C4-2B (cell line): ENCODE data around the gene FABP7.

Source experiments
- H3K27ac ChIP-seq: fragments of 450-650 bp; 2 replicates; pipeline ENCODE4 v1.5.1; 2017
- ZFX ChIP-seq: fragments of 450-650 bp; IDR thresholded peaks from 2 replicates; pipeline ENCODE4 v1.6.1; 2017
- TF ChIP-seq, protein P1 (sequence below): fragments of 450-650 bp; conservative IDR thresholded peaks from 2 replicates; pipeline ENCODE4 v1.5.1; 2017; ENCODE audit warnings: mild to moderate bottlenecking

Gene FABP7

DNA sequence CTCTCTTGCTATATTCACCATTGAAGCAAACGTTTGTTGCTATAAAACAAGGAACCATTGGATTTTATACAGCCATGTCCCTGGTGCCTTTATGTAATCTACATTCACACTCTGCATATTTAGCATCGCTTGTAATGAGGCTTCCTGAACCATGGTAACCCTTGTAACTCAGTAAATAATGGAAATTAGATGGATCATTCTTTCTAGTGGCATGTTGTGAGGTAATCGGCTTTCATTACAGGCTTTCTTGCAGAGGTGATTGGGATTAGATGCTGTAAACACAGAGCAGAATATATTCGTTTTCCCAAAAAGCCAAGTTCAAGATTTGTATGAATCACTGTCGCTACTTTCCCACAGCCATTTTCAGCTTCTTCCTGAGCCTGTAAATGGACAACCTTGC lies 45.6 kb downstream of the FABP7 start:
- no peak overlapping the region for H3K27ac ChIP-seq
- TF ChIP-seq, protein P1, sequence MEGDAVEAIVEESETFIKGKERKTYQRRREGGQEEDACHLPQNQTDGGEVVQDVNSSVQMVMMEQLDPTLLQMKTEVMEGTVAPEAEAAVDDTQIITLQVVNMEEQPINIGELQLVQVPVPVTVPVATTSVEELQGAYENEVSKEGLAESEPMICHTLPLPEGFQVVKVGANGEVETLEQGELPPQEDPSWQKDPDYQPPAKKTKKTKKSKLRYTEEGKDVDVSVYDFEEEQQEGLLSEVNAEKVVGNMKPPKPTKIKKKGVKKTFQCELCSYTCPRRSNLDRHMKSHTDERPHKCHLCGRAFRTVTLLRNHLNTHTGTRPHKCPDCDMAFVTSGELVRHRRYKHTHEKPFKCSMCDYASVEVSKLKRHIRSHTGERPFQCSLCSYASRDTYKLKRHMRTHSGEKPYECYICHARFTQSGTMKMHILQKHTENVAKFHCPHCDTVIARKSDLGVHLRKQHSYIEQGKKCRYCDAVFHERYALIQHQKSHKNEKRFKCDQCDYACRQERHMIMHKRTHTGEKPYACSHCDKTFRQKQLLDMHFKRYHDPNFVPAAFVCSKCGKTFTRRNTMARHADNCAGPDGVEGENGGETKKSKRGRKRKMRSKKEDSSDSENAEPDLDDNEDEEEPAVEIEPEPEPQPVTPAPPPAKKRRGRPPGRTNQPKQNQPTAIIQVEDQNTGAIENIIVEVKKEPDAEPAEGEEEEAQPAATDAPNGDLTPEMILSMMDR = no peak
- no peak for TF ChIP-seq ZFX

DNA sequence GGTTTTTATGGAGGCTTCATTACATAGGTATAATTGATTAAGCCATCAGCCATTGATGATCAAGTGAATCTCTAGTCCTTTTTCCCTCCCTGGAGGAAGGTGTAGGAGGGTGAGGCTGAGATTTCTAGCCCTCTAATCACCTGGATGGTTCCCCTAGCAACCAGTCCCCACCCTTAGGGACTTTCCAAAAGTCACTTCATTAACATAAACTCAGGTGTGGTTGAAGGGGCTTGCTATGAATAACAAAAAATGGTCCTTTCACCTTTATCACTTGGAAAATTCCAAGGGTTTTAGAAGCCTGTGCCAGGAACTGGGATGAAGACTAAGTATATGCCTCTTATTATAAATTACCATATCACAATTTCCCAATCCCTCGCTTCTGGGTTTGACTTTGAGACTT lies 49.9 kb downstream of the FABP7 start:
- TF ChIP-seq, protein P1 = no peak
- TF ChIP-seq ZFX = no peak

DNA sequence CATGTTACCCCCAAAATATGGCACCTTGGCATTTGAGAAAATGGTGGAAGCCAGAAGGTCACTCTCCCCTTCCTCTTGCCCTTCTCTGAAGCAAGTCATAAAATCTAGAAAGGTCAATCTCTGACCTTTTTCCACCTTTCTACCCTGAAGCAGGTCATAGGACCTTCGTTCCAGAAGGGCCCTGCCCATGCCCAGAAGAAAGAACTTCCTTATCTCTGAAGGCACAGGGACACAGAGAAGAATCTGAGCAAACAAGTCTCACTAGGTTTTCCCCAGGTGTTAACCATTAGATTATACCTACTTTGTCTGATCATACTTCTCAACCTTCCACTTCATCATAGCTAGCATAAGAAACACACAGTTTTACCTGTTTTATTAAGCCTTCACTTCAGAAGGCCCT lies 52.0 kb downstream of the FABP7 start:
- no peak overlapping the region for H3K27ac ChIP-seq
- no peak for TF ChIP-seq ZFX
- TF ChIP-seq, protein P1 = no peak

More for the DNA sequence above, 49.9 kb downstream of the FABP7 start:
- no peak overlapping the region for H3K27ac ChIP-seq

DNA sequence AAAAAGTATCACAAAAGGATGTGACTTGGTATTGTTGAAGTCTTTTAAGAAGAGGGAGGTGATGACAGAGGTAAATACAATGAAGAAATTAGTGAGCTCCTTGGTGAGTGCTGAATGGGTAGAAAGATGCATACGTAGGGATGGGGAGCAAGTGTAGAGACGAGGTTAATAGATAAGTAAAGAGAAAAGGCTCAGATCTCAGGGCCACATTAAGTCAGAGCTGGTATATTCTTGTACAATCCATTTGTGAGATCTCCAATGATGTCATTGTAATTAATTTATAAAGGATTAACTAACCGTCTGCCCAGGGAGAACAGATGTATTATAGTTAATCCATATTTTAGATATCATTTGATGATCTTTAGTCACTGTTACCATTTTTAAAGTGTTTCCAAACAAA lies 52.9 kb downstream of the FABP7 start:
- no peak overlapping the region for H3K27ac ChIP-seq
- TF ChIP-seq, protein P1 = no peak

DNA sequence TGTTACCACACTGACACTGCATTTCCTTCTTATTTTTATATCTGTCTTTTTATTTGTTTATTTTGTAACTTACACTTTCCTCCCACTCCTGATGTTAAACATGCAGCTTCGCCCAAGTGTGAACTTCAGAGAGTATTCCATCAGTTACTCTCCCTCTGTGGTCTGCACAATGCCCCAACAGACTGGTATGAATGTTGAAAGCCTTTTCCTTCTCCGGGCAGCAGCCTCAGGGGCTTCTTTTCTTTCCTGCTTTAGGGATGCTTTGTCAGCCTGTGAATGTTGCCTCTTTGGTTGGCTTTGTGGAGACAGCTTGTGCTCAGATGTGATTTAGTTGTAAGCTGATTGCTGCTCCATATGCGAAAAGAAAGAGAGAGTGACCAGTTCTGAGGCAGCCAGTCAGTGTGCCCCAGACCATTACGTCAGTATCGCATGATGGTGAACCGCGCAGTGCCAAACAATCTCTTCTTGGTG lies 53.5 kb downstream of the FABP7 start:
- no peak for TF ChIP-seq ZFX
- TF ChIP-seq, protein P1 = 0 out of 2 replicates have a peak, but pooled peaks have one; percentile 1
- H3K27ac ChIP-seq = no peak overlapping the region
